Heart left ventricle (tissue), 16 donors: ENCODE data around the gene SLC10A1. TPM values are rescaled to one million over a fixed set of nuclear protein-coding genes. Genes with fewer than 3 reads are reported as not detected.

Source experiments
- ATAC-seq, 4 donors: fragments of 200-7000 bp; cut with Tn5 transposase; one replicate each; pipeline ENCODE4 v1.9.1; 2020 to 2022; ENCODE audit warnings: moderate library complexity in 4 of 4, mild to moderate bottlenecking in 3 of 4, moderate number of reproducible peaks in 1 of 4
- DNase-seq, 5 donors: peaks; one replicate each; pipeline ENCODE4 v3.0.0-alpha.2; 2020
- H3K27ac ChIP-seq, 12 donors: fragments of 200-600 bp; sonication (generic) in 4 of 12; one replicate each; pipeline versions ENCODE4 v1.5.0 to v1.8.0; 2016 to 2022; ENCODE audit warnings: mild to moderate bottlenecking in 2 of 12
- H3K27me3 ChIP-seq, 9 donors: fragments of 200-600 bp; sonication (generic) in 2 of 9; one replicate each; pipeline versions ENCODE4 v1.5.1 to v1.8.0; 2016 to 2022; ENCODE audit warnings: mild to moderate bottlenecking in 3 of 9
- H3K36me3 ChIP-seq, 9 donors: fragments of 200-600 bp; sonication (generic) in 2 of 9; one replicate each; pipeline versions ENCODE4 v1.5.0 to v1.8.0; 2018 to 2022; ENCODE audit warnings: mild to moderate bottlenecking in 2 of 9
- H3K4me1 ChIP-seq, 12 donors: fragments of 200-600 bp; sonication (generic) in 4 of 12; one replicate each; pipeline versions ENCODE4 v1.5.0 to v1.8.0; 2016 to 2022; ENCODE audit warnings: mild to moderate bottlenecking in 3 of 12
- H3K4me3 ChIP-seq, 12 donors: fragments of 200-600 bp; sonication (generic) in 4 of 12; one replicate each; pipeline versions ENCODE4 v1.5.0 to v1.8.0; 2017 to 2022; ENCODE audit warnings: mild to moderate bottlenecking in 9 of 12, moderate library complexity in 4 of 12
- H3K9me3 ChIP-seq, 12 donors: fragments of 200-600 bp; sonication (generic) in 4 of 12; one replicate each; pipeline versions ENCODE4 v1.5.0 to v1.8.0; 2016 to 2022; ENCODE audit warnings: mild to moderate bottlenecking in 1 of 12
- POLR2A ChIP-seq, 2 donors: fragments of 450-650 bp; IDR thresholded peaks; one replicate each; pipeline ENCODE4 v1.6.1; 2017; ENCODE audit warnings: antibody characterized with exemption in 2 of 2, mild to moderate bottlenecking in 2 of 2, moderate library complexity in 2 of 2
- WGBS, 4 donors: extraction: QIAGEN DNeasy Blood & Tissue Kit in 2 of 4; methylation state at CpG; one replicate each; pipeline versions ENCODE4 v1.1.5 to v1.1.7; 2013 to 2018; 5-methylcytosine and 5-hydroxymethylcytosine counted together
- intact Hi-C, 10 donors: fragments of 100-400 bp; cut with DNase I; formaldehyde crosslinking; loops; one replicate each; pipeline versions ENCODE4 v1.11.1 to v1.14.2; 2022
- polyA plus RNA-seq, 2 donors: library from polyadenylated mRNA; stranded (reverse); fragments of 200-250 nt; gene quantifications; one replicate each; pipeline ENCODE4 v1.2.3, GENCODE V29; 2013
- total RNA-seq, 9 donors: library from RNA; depleted of rRNA in 2 of 9; stranded (reverse); fragments of >200 nt in 2 of 9; fragmentation: NEBNext Ultra II Directional in 3 of 9; extraction: Animal tissue kit (Norgen Biotek cat#: 25700) in 3 of 9; gene quantifications; one replicate each; pipeline versions ENCODE4 v1.1.0 to v1.2.4, GENCODE V29; 2016 to 2023
- TF ChIP-seq, protein P1 (sequence below), 12 donors: fragments of 200-600 bp; sonication (generic) in 4 of 12; IDR thresholded peaks; one replicate each; pipeline versions ENCODE4 v1.5.0 to v1.8.0; 2018 to 2022; ENCODE audit warnings: antibody characterized with exemption in 12 of 12, mild to moderate bottlenecking in 5 of 12
- donor health status: ischemic (EF 13 %, LVEDD 7.1; RV severe dilation, severe dysfunction).
- donor health status: healthy with polysubstance abuse.
- donor health status: DM: no; HTN: yes; CAD: no.
- donor health status: DM: no; HTN: no; CAD: no.
- donor health status: ischemic (EF 25% LVEDD 6.9; RV normal size, moderate dysfunction).
- donor health status: ischemic (EF 25% LVEDD 5.7; RV mildly dilated, moderate dysfunction).
- donor health status: healthy.
- donor health status: DM: yes; HTN: yes; CAD: no.
- donor health status: ischemic (EF 35%, LVEDD 5.7; RV mildly dilated, moderate dysfunction).
- donor health status: nonischemic (EF 11% LVEDD 7.7; RV severe dilation, severe dysfunction).
- donor health status: DM: yes; HTN: yes; CAD: no.
- donor health status: PGD.
- donor health status: ischemic (EF 29% LVEDD 5.4; RV normal size, mild dysfunction).
- donor health status: nonischemic (EF 23%, LVEDD 6.1; RV moderate dilation, normal function).

The SLC10A1 gene
- total and polyA plus RNA-seq, 11 donors, result not detected

DNA sequence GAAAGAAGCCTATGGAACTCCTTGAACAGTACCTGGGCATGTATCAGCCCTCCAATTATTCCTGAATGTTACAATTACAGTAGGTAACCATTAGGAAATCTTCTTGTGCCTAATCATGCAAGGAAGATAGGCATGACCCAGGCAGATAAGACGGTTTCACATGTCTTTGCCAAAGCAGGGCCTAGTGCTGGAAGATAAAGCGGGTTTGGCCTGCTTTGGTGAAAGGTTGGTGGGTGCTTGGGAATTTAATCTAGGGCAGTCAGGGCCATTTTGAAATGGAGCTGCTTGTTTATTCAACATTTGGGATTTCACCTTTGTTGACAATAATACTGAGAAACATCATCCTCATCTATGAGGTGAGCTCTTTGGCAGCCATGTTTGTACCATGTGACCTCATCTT is 42.6 kb downstream of the SLC10A1 start:
- no peak for DNase-seq
- no peaks in the 10 kb centered on the region for H3K9me3 ChIP-seq
- no peak overlapping the region for H3K4me3 ChIP-seq
- no peak overlapping the region for H3K27ac ChIP-seq
- intact Hi-C loops, result no loop called here
- H3K4me1 ChIP-seq, result no peaks in the 10 kb centered on the region
- H3K27me3 ChIP-seq, result no peaks in the 10 kb centered on the region
- H3K36me3 ChIP-seq, result no peaks in the 10 kb centered on the region
- ATAC-seq, result no peak
- TF ChIP-seq, protein P1, sequence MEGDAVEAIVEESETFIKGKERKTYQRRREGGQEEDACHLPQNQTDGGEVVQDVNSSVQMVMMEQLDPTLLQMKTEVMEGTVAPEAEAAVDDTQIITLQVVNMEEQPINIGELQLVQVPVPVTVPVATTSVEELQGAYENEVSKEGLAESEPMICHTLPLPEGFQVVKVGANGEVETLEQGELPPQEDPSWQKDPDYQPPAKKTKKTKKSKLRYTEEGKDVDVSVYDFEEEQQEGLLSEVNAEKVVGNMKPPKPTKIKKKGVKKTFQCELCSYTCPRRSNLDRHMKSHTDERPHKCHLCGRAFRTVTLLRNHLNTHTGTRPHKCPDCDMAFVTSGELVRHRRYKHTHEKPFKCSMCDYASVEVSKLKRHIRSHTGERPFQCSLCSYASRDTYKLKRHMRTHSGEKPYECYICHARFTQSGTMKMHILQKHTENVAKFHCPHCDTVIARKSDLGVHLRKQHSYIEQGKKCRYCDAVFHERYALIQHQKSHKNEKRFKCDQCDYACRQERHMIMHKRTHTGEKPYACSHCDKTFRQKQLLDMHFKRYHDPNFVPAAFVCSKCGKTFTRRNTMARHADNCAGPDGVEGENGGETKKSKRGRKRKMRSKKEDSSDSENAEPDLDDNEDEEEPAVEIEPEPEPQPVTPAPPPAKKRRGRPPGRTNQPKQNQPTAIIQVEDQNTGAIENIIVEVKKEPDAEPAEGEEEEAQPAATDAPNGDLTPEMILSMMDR (IDR thresholded peaks at IDR 0.05), result no peak
- 75 to 98% (median 95%) methylated on average over 2 of the region's 2 CpGs for WGBS, 4 donors

DNA sequence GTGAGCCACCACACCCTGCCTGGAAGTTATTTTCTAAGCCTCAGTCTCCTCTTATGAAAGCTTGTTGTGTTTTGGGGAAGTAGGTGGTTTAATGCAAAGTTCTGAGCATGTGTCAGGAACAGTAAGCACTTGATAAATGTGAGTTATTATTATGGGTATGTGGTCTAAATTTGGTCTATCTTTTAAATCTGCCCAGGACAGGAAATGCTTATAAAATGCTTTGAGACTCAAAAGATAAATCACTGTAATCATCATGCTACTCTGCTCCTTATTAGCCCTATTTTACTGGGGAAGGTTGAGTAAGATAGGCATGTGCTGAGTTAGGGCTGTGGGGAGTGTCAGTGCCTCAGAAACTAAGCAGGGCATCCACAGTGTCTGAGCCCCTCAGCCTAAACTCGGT is 43.2 kb downstream of the SLC10A1 start:
- no peaks in the 10 kb centered on the region for H3K36me3 ChIP-seq
- intact Hi-C loops, result no loop called here
- no peak for ATAC-seq
- H3K27ac ChIP-seq, result no peak overlapping the region
- H3K9me3 ChIP-seq, result no peaks in the 10 kb centered on the region
- no peak overlapping the region for H3K4me3 ChIP-seq
- TF ChIP-seq POLR2A (IDR thresholded peaks at IDR 0.05), result no peak
- TF ChIP-seq, protein P1 (IDR thresholded peaks at IDR 0.05), result no peak
- H3K27me3 ChIP-seq, result no peaks in the 10 kb centered on the region
- WGBS, 4 donors, result 80 to 92% (median 87%) methylated on average over 1 of the region's 1 CpG
- no peak for DNase-seq
- no peaks in the 10 kb centered on the region for H3K4me1 ChIP-seq

DNA sequence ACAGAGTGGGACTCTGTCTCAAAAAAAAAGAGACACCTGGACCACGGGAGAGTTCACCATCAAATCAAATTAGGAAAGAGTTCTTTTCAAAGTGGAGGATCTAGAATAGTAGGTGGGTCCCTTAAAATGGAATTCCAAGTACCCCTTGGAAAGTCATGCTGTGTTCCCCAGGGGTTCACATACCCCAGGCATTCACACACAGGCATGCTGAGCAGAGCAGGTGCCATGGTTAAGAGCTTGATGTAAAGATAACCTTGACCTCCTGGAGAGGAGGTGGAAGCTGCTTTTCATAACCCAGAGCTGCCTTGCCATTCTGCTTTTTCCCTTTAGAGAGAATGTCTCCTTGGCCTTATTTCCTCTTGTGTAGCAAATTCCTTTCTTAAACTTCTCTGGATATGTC is 44.3 kb downstream of the SLC10A1 start:
- Histone ChIP-seq H3K27me3 (no peaks in the 10 kb centered on the region), H3K36me3 (no peaks in the 10 kb centered on the region), H3K4me3 (no peak overlapping the region), H3K4me1 (no peaks in the 10 kb centered on the region), H3K9me3 (no peaks in the 10 kb centered on the region), H3K27ac (no peak overlapping the region)
- intact Hi-C loops, result no loop called here
- WGBS, 4 donors, result 50 to 71% (median 55%) methylated on average over 1 of the region's 1 CpG
- no peak for DNase-seq
- ATAC-seq, result no peak
- TF ChIP-seq POLR2A (IDR thresholded peaks at IDR 0.05), result no peak
- TF ChIP-seq, protein P1 (IDR thresholded peaks at IDR 0.05), result no peak

DNA sequence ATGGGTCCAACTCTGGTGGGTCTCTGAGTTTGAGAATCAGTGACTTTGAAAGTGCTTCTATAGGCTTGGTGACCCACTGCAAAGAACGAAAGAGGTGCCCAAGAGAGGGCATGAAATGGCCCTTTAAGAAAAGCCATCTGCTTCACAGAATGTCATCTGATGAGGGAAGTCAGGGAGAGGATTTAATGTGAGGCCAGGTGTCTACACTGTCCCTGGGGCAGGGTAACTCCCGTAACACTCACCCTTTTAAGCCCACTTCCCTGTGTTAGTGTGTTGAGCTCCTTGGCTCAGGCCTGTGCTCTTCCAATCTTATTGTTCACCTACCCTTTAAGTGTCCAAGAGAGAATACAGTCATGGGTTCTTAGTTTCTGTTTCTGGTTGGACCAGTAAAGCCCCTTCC is 46.5 kb downstream of the SLC10A1 start:
- Histone ChIP-seq H3K36me3 (no peaks in the 10 kb centered on the region), H3K27ac (no peak overlapping the region), H3K27me3 (no peaks in the 10 kb centered on the region), H3K4me1 (no peaks in the 10 kb centered on the region), H3K4me3 (no peak overlapping the region), H3K9me3 (no peaks in the 10 kb centered on the region)
- DNase-seq (no peak), ATAC-seq (no peak)
- no peak for TF ChIP-seq POLR2A (IDR thresholded peaks at IDR 0.05)
- TF ChIP-seq, protein P1 (IDR thresholded peaks at IDR 0.05), result no peak
- intact Hi-C loops, result no loop called here
- 90 to 98% (median 95%) methylated on average over 2 of the region's 2 CpGs for WGBS, 4 donors
